Measurements from ENCODE around the gene RESP18. TPM values are rescaled to one million over a fixed set of nuclear protein-coding genes. Genes with fewer than 3 reads are reported as not detected.
"Not testable (repeated sequence)": the region's sequence is repeated elsewhere in the genome, so short reads cannot be mapped to it uniquely, and the experiment has no call there.

RESP18 gene
- total RNA-seq, 1 experiment from 2014 or later: not detected

DNA sequence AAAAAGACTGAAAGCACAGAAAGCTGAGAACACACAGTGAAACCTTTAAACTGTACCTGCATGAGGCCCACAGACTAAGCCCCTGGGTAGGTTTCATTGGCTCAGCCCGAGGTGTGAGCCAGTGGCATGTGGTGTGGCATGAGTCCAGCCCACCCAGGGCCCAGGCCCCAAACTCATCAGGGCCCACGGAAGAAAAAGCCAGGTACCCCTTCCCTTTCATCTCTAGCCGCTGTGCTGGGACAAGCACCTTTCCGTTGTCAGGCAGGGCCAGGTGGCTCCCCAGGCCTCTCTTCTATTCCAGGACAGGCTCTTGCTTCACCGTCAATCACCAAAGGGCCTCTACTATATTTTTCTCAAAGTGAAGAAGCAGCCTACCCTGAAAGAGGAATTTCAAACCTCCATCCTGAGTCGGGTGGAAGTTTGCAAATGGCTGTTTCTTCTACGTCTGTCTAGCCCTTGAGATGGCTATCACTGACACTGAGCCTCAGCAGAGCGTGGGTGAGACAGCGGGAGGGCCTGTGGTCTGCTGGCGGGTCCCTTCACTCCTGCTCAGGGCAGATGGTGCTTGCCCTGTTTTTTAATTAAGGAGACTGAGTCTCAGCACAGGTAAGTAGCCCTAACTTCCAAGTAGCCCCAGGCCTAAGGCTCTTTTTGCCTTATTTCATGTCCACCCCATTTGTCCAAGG is 44.8 kb downstream of the RESP18 start:
- POLR2A ChIA-PET: no interaction called here
- intact Hi-C loops (cut with micrococcal nuclease): no loop called here
- Histone ChIP-seq H3K9ac (ENCODE audit: low read length) (no peak overlapping the region), H3K9me2 (ENCODE audit: insufficient read depth) (no peaks in the 10 kb centered on the region), H3K4me3 (replicated peaks in 1 of 2; ENCODE audit: low read depth in 1 of 2, low read length in 2 of 2) (no peak overlapping the region), H3K27me3 (ENCODE audit: insufficient read depth, low read length) (no peaks in the 10 kb centered on the region), H3K4me2 (ENCODE audit: low read length) (no peak overlapping the region), H3K4me1 (ENCODE audit: control insufficient read depth in 1 of 2, insufficient read depth in 2 of 2, low read length in 2 of 2) (peaks cover 16 to 18% of the 10 kb centered on the region in 2 experiments), H3K27ac (ENCODE audit: low read depth, low read length) (no peak overlapping the region), H4K20me1 (ENCODE audit: insufficient read depth) (no peaks in the 10 kb centered on the region), H2AFZ (ENCODE audit: low read depth, low read length, poor library complexity, severe bottlenecking) (no peak overlapping the region), H3K79me2 (ENCODE audit: insufficient read depth, low read length) (no peaks in the 10 kb centered on the region), H3K36me3 (ENCODE audit: control insufficient read depth in 1 of 2, insufficient read depth in 2 of 2, low read length in 2 of 2) (no peaks in the 10 kb centered on the region), H3K9me3 (ENCODE audit: control insufficient read depth in 1 of 2, insufficient read depth in 1 of 2, low read depth in 1 of 2, low read length in 2 of 2) (no peaks in the 10 kb centered on the region)
- BruUV-seq (replicated peaks): no TSS peak
- CTCF ChIA-PET: interaction anchor here (1.2 kb wide), 1 partner anchor 9 kb away, joined by 3 read pairs; the partner anchor contains the start of gene DNAJB2
- RAD21 ChIA-PET (ENCODE audit: low non-redundant PET in 1 of 2, low total read pairs in 2 of 2, uncharacterized antibody in 2 of 2, unreplicated experiment in 2 of 2): no interaction called here
- TF ChIP-seq CEBPB (IDR thresholded peaks at IDR 0.05; ENCODE audit: low read depth): no peak
- no peak for TF ChIP-seq JUND (IDR thresholded peaks at IDR 0.05)
- TF ChIP-seq, protein P1, sequence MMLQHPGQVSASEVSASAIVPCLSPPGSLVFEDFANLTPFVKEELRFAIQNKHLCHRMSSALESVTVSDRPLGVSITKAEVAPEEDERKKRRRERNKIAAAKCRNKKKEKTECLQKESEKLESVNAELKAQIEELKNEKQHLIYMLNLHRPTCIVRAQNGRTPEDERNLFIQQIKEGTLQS (IDR thresholded peaks at IDR 0.05): no peak
- TF ChIP-seq ZFX (IDR thresholded peaks at IDR 0.05): no peak
- TF ChIP-seq, protein P2, sequence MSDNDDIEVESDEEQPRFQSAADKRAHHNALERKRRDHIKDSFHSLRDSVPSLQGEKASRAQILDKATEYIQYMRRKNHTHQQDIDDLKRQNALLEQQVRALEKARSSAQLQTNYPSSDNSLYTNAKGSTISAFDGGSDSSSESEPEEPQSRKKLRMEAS (IDR thresholded peaks at IDR 0.05): no peak
- TF ChIP-seq YY1 (IDR thresholded peaks at IDR 0.05; ENCODE audit: extremely low read depth, insufficient replicate concordance, low read depth, low read length): no peak
- no peak for TF ChIP-seq TCF7L2 (IDR thresholded peaks at IDR 0.05; ENCODE audit: borderline replicate concordance, extremely low read depth, insufficient read depth, insufficient read length)
- TF ChIP-seq POLR2AphosphoS5 (IDR thresholded peaks at IDR 0.05; ENCODE audit: low read depth, low read length): no peak
- TF ChIP-seq SP1 (IDR thresholded peaks at IDR 0.05; ENCODE audit: low read depth): no peak
- TF ChIP-seq, protein P3, sequence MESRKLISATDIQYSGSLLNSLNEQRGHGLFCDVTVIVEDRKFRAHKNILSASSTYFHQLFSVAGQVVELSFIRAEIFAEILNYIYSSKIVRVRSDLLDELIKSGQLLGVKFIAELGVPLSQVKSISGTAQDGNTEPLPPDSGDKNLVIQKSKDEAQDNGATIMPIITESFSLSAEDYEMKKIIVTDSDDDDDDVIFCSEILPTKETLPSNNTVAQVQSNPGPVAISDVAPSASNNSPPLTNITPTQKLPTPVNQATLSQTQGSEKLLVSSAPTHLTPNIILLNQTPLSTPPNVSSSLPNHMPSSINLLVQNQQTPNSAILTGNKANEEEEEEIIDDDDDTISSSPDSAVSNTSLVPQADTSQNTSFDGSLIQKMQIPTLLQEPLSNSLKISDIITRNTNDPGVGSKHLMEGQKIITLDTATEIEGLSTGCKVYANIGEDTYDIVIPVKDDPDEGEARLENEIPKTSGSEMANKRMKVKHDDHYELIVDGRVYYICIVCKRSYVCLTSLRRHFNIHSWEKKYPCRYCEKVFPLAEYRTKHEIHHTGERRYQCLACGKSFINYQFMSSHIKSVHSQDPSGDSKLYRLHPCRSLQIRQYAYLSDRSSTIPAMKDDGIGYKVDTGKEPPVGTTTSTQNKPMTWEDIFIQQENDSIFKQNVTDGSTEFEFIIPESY (IDR thresholded peaks at IDR 0.05; ENCODE audit: extremely low read depth, insufficient replicate concordance, low read length): no peak
- TF ChIP-seq FOSL1 (IDR thresholded peaks at IDR 0.05; ENCODE audit: low read depth): no peak
- ATAC-seq (no peak), DNase-seq (ENCODE audit: low read depth, low spot score) (no peak)

DNA sequence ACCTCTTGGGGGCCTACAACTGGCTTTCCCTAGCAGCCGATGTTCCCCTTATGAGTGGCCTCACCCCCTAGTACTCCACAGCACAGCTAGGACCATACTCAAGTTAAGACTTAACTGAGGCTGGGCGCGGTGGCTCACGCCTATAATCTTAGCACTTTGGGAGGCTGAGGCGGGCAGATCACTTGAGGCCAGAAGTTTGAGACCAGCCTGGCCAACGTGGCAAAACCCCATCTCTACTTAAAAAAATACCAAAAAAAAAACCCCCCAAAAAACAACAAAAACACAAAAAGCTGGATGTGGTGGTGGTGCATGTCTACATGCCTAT is 45.5 kb downstream of the RESP18 start:
- BruUV-seq (replicated peaks); H3K4me2 ChIP-seq (ENCODE audit: low read length); H3K9me2 ChIP-seq (ENCODE audit: insufficient read depth); ATAC-seq; H3K9ac ChIP-seq (ENCODE audit: low read length); H3K79me2 ChIP-seq (ENCODE audit: insufficient read depth, low read length); POLR2A ChIA-PET; DNase-seq (ENCODE audit: low read depth, low spot score); H2AFZ ChIP-seq (ENCODE audit: low read depth, low read length, poor library complexity, severe bottlenecking); RAD21 ChIA-PET (ENCODE audit: low non-redundant PET in 1 of 2, low total read pairs in 2 of 2, uncharacterized antibody in 2 of 2, unreplicated experiment in 2 of 2); H3K9me3 ChIP-seq (ENCODE audit: control insufficient read depth in 1 of 2, insufficient read depth in 1 of 2, low read depth in 1 of 2, low read length in 2 of 2); H4K20me1 ChIP-seq (ENCODE audit: insufficient read depth); intact Hi-C loops (cut with micrococcal nuclease); H3K36me3 ChIP-seq (ENCODE audit: control insufficient read depth in 1 of 2, insufficient read depth in 2 of 2, low read length in 2 of 2); H3K4me3 ChIP-seq (replicated peaks in 1 of 2; ENCODE audit: low read depth in 1 of 2, low read length in 2 of 2); H3K27me3 ChIP-seq (ENCODE audit: insufficient read depth, low read length); H3K27ac ChIP-seq (ENCODE audit: low read depth, low read length): not testable (repeated sequence)
- H3K4me1 ChIP-seq (ENCODE audit: control insufficient read depth in 1 of 2, insufficient read depth in 2 of 2, low read length in 2 of 2): peaks cover 16 to 18% of the 10 kb centered on the region in 2 experiments
- CTCF ChIA-PET: interaction anchor here (1.2 to 1.7 kb wide), 2 partner anchors 8 kb away, joined by 3 to 18 read pairs; partner anchors contain the start of gene DNAJB2
